GM13977 (cell line): ENCODE measurements around the gene GDPD5.

Source experiments
- DNase-seq: peaks from one replicate; pipeline ENCODE4 v3.0.0; 2012; ENCODE audit warnings: low spot score
- CTCF ChIP-seq: IDR thresholded peaks from 2 replicates; pipeline ENCODE4 v1.5.1; 2012; ENCODE audit warnings: mild to moderate bottlenecking, control low read depth; ENCODE audit not compliant: insufficient read depth; ENCODE audit errors: extremely low read depth, missing control alignments
- in situ Hi-C: fragments of 300-500 bp; cut with MboI; formaldehyde crosslinking; loops from one replicate; pipeline ENCODE4 v1.12.0; 2022; ENCODE audit warnings: low sequenced_read_pairs, low pct_unique_long_range_greater_than_20kb, mixed read lengths, inconsistent platforms; ENCODE audit not compliant: unreplicated experiment

Gene GDPD5

GRCh38 chr11:75507571-75507970 is 18.2 kb downstream of the GDPD5 start:
- no peak for TF ChIP-seq CTCF
- DNase-seq, result no peak

GRCh38 chr11:75506827-75507226 is 18.9 kb downstream of the GDPD5 start:
- TF ChIP-seq CTCF, result no peak
- no peak for DNase-seq
- in situ Hi-C loops, result no loop called here

More at GRCh38 chr11:75507571-75507970, 18.2 kb downstream of the GDPD5 start:
- in situ Hi-C loops, result no loop called here

GRCh38 chr11:75505916-75506692 is 19.6 kb downstream of the GDPD5 start:
- no peak for DNase-seq
- in situ Hi-C loops, result no loop called here
- TF ChIP-seq CTCF, result no peak

DNA sequence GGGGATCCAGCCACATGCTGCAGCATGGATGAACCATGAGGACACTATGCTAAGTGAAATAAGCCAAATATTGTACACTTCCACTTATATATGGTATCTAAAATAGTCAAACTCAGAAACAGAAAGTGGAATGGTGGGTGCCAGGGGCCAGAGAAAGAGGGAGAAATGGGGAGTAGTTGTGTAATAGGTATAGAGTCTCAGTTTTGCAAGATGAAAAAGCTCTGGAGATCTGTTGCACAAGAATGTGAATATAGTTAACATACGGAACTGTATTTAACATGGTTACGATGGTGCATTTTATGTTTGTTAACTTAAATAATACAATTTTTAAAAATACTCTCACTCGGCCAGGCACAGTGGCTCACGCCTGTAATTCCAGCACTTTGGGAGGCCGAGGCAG is 21.2 kb downstream of the GDPD5 start:
- in situ Hi-C loops, result no loop called here
- no peak for DNase-seq
- TF ChIP-seq CTCF, result no peak

GRCh38 chr11:75503531-75504099 is 22.1 kb downstream of the GDPD5 start:
- TF ChIP-seq CTCF, result no peak
- in situ Hi-C loops, result no loop called here
- no peak for DNase-seq

GRCh38 chr11:75502138-75502537 is 23.6 kb downstream of the GDPD5 start:
- in situ Hi-C loops, result no loop called here
- TF ChIP-seq CTCF, result no peak
- no peak for DNase-seq
